Middle frontal gyrus (tissue), 1 donor: ENCODE measurements around the gene ARHGAP28.
"Not testable (repeated sequence)": the region's sequence is repeated elsewhere in the genome, so short reads cannot be mapped to it uniquely, and the experiment has no call there.

Experiments
- DNase-seq: peaks from one replicate; pipeline ENCODE4 v3.0.0-alpha.2; 2015; ENCODE audit warnings: low spot score; ENCODE audit errors: extremely low spot score

Gene ARHGAP28

DNA sequence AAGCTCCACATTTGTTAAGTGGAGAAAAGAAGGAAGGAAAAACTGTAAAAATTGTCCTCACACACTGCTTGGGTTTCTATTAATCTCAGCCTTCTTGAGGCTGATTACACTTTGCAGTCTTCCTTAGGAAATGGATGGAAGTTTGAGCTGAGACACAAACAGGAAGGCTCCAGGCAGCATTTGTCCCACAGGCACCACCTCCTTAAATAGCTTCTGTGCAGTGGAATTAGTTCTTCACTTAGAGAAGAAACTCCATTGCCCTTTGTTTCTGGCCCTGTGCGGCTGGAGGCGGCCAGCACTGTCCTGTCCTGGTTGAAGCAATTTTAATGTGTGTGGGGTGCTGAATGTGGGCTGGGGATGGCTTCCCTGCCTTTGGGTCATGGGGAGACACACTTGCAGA, 44.3 kb downstream of the ARHGAP28 start:
- no peak for DNase-seq

DNA sequence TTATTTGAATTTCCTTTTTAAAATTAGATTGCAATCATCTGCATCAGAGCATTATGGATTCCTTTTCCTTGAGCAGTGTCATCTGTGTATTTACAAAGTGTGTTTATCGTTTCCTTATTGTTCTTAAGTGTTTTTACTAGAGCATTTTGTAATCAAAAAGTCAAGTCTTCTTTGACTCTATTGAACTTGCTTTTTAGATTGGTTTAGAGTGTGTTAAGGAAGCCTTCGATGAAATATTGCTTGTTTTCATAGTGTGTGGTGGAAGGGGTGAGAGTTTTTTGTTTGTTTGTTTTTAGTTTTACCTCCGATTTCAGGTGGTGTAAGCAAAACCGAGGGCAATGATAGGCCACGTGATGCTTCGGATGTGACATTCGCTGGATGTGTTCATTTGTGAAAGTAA, 45.7 kb downstream of the ARHGAP28 start:
- DNase-seq: no peak

- DNase-seq: no peak
Measured at GRCh38 chr18:6775702-6776101, 46.2 kb downstream of the ARHGAP28 start.

DNA sequence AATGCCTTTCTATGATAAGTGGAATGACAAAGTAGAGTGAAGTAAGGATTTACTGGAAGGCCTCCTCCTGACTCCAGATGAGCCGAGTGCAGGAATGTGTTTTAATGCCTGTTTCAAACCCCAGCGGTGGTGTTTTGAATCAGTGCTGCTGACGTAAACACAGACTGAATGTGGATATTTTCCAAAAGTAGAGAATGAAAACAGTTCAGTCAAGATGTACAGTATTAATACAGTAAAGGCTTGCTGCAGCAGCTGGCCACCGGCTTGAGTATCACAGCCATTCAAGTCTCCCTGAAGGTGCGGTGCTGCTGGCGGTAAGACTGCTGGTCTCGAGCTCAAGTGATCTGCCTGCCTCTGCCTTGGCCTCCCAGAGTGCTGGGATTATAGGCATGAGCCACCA, 46.7 kb downstream of the ARHGAP28 start:
- no peak for DNase-seq

DNA sequence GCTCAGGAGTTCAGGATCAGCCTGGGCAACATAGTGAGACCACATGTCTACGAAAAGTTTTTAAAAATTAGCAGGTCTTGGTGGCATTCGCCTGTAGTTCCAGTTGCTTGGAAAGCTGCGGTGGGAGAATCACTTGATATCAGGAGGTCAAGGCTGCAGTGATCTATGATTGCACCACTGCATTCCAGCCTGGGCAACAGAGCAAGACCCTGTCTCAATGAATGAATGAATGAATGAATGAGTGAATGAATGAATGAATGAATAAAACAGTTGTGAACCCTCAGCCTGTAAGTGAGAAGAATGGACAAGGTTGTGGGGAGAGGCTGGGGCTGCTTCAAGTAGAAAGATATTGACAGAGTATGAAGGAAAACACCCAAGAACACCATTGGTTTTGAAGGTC, 48.0 kb downstream of the ARHGAP28 start:
- no peak for DNase-seq

- no peak for DNase-seq
Measured at GRCh38 chr18:6778459-6779247, 49.1 kb downstream of the ARHGAP28 start.

GRCh38 chr18:6781142-6781714, 51.7 kb downstream of the ARHGAP28 start:
- DNase-seq: no peak

- no peak for DNase-seq
Measured at GRCh38 chr18:6781796-6782195, 52.3 kb downstream of the ARHGAP28 start.

DNA sequence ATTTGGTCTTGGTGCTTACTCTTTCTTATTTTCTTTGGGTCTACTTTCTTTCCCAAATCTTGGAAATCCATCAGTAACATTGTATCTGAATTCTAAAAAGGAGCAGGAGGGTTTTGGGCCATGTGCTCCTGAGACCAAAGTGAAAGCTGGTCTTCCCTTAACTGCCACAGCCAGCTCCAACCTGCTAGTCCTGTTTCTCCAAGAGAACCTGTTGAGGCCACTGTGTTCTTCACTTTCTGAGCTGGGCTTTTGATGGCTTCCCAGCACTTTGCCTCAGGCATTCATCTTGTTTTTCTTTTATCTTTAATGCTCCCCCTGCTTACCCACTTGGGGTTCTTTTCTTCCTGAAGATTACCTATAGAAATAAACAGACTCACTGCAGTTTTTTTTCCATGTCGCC, 53.3 kb downstream of the ARHGAP28 start:
- no peak for DNase-seq

GRCh38 chr18:6784046-6784445, 54.5 kb downstream of the ARHGAP28 start:
- no peak for DNase-seq

GRCh38 chr18:6785001-6785400, 55.5 kb downstream of the ARHGAP28 start:
- no peak for DNase-seq

GRCh38 chr18:6785411-6785810, 55.9 kb downstream of the ARHGAP28 start:
- no peak for DNase-seq

- no peak for DNase-seq
Measured at GRCh38 chr18:6792391-6792790, 62.9 kb downstream of the ARHGAP28 start.

DNA sequence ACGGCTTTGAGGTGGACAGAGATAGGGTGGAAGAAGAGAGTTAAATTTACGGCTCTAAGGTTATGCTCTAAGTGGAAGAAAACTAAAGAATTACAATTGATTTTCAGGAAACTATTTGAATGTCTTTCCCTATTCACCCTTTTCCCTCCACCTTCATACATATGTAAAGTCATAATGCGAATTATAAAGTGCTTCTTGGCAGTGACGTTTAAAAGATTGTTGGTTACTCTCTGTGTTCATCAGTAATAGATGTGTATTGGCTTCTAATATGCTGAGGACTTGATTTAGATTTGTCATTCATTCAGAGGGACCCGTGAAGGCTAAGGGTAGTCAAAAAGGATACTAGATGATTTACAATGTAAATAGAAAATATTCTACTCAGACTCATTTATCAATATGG, 63.9 kb downstream of the ARHGAP28 start:
- no peak for DNase-seq

DNA sequence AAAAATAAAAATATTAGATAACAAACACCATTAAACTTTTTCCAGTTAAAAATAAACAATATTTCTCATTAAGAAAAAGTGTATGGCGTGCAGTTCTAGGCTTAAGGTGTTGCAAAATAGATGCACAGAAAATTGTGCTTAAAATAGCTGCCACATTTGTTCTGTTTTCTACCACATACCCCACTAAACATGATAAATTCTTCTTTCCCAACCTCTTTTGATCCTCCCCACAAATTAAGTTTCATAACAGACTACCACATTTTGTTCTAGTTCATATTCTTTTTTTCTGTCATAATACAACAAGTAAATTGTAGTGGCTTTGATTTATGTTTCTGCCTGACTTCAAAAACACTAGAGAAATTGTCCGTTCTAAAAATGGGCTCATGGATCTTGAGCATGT, 64.5 kb downstream of the ARHGAP28 start:
- no peak for DNase-seq

DNA sequence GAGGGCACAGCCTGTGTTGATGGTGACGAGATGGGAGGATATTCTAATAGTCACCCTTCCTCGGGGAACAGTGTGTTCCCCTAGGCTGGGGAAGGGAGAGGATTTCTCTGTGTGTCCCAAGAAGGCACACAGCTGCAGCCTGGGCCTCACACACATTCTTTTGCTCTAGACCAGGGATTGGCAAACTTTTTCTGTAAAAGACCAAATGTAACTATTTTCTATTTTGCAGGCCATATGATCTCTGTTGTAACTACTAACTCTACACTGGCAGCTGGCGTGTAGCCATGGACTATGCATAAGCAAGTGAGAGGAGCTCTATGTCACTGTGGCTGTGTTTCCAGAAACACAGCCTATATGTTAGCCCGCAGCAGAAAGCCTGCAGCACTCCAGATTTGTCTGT, 65.8 kb downstream of the ARHGAP28 start:
- no peak for DNase-seq

DNA sequence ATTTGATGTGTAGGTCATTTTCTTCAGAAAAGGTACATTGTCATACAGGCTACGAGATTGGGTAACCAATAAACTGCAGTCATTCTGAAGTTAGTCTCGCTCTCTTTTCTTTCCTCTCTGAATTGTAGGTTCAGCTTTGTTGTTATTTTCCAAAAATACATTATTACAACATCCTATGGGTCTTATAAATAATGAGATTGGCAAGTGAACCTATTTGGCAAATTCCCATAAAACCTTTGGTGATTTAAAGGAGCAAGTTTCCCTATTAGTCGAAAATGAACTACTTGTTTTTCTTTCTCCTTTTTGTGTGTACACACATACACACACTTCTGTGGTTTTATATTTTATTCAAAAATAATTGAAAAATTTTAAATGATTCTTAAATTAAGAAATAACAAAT, 67.0 kb downstream of the ARHGAP28 start:
- DNase-seq: no peak

DNA sequence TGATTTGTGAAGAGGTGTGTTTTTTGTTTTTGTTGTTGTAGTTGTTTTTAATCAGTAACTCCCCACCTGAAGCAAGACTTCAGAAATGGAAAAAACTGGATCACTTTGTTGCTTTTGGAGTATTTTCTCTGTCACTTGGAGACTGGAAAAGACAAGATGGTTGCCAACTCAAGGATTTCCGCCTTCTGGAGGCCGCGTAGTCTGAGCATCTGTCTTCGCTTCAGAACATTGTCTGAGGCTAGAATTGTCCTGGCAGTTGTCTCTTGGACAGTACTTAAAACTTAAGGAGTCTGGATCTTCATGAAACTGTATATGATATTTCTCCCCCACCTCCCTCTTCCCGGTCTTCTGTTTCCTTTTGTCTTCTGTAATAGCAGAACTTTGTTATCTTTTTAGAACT, 67.7 kb downstream of the ARHGAP28 start:
- DNase-seq: no peak

- no peak for DNase-seq
Measured at GRCh38 chr18:6798896-6799295, 69.4 kb downstream of the ARHGAP28 start.

GRCh38 chr18:6800309-6800708, 70.8 kb downstream of the ARHGAP28 start:
- DNase-seq: not testable (repeated sequence)

- DNase-seq: no peak
Measured at GRCh38 chr18:6807515-6808257, 78.2 kb downstream of the ARHGAP28 start.

- DNase-seq: no peak
Measured at GRCh38 chr18:6810191-6810590, 80.7 kb downstream of the ARHGAP28 start.

- DNase-seq: no peak
Measured at GRCh38 chr18:6811816-6812215, 82.3 kb downstream of the ARHGAP28 start.
